GM19035 (cell line): ENCODE results near the gene S100A12.
"Not testable (repeated sequence)": the region's sequence is repeated elsewhere in the genome, so short reads cannot be mapped to it uniquely, and the experiment has no call there.

ENCODE experiments used
- ATAC-seq: cut with Tn5 transposase; IDR thresholded peaks from one replicate; pipeline ENCODE4 v1.9.1; 2021; ENCODE audit not compliant: unreplicated experiment

Gene S100A12

DNA sequence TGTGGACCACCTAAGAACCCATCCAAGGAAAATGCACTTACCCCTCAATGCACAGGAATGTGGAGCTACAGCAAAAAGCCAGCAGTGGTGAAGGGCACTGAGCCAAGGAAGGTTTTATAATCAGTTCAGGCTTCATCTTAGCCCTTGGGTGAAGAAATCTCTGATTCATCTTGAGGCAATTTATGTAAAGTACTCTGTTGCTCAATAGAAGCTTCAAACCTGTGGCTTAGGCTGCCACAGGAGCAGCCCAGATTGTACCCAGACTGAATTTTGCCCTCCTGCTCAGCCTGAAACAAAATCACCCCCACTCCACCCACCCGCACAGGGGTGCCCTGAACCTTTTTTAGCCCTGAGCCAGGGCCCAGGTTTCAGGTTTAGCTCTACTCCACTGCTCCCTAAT, at the start of gene S100A12:
TSS of gene S100A12 (minus strand) at position 111 of the 400 bp plus-strand sequence. CDS start 1,029 bp downstream, outside the sequence.
- no peak for ATAC-seq

DNA sequence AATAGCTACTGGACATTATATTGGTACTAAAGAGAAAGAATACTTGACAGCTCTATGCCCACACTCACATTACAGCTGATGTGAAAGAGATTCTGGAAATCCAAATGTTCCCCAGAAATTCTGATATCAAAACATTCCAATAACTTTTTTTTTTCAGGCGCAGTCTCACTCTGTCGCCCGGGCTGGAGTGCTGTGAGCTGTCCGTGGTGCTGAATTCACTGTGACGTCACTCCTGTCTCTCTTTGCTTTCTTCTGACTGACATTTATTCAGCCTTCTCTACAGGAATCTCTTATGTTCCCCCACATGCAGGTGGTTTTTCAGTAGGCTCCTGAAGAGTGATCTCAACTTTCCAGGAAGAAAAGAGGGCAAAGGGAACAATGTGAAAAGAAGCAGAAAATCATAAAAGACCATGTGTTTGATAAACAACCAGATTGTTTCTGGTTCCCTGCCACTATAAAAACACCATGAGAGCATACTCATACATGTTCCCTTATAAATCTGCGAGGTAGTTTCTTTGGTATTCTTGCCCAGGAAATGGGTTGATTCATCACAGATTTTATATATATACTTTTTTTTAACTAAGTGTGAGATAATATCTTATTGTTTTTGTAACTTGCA, 47.1 kb upstream of the S100A12 start:
- ATAC-seq, result no peak

DNA sequence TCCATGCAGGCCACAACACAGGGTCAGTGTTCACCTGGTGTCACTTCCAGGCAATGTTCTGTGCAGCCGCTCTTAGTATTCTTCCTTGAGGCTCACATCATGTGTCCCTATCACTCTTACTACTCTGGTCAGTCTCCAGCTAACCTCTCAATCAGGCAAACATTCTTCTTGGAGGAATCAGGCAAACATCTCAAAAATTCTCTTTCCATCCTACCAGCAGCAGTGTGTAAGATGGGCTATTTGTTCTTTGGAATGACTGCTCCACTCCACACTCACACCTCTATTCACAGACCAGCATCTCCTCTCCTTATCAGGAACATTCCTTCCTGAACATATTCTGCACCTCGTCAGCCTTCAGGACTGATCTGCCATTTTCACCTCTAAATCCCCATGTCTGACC, 44.9 kb upstream of the S100A12 start:
- no peak for ATAC-seq

DNA sequence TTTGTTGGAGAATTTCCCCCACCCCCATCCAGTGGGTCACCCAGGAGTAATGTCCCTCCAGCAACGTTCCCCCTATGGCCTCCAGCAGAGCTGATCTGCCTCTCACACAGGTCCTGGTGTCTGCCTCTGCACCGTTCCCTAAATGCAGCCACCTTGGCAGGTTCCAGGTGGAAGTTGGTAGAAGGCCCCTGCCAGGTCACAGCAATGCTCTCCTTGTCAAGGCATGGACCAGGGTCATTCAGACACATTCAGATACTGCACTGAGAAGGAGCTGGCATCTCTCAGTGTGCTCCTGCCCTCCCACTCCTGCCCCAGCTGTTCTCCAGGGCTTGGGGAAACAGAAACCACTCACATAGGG, 44.0 kb upstream of the S100A12 start:
- ATAC-seq, result not testable (repeated sequence)

DNA sequence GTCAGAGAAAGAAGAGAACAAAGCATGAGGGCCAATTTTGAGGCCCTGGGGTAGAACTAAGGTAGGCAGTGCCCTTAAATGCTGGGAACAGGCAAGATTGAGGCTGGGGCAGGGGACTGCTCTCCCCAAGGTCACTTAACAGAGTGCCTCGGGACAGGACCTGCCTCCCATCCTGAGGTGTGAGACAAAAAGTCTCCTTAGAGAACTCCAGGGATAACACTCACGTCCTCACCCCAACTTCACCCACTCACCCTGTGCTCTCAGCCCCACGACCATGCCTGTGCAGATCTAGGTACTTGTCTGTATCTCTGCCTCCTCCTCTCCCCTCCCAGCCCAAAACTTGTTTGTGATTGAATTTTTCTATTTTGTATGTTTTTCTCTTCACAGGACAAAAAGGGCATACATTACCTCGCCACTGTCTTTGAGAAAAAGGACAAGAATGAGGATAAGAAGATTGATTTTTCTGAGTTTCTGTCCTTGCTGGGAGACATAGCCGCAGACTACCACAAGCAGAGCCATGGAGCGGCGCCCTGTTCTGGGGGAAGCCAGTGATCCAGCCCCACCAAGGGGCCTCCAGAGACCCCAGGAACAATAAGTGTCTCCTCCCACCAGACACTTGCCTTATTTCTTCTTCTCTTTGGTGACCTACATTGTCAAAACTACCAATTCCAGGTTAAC, 43.5 kb upstream of the S100A12 start:
- not testable (repeated sequence) for ATAC-seq

DNA sequence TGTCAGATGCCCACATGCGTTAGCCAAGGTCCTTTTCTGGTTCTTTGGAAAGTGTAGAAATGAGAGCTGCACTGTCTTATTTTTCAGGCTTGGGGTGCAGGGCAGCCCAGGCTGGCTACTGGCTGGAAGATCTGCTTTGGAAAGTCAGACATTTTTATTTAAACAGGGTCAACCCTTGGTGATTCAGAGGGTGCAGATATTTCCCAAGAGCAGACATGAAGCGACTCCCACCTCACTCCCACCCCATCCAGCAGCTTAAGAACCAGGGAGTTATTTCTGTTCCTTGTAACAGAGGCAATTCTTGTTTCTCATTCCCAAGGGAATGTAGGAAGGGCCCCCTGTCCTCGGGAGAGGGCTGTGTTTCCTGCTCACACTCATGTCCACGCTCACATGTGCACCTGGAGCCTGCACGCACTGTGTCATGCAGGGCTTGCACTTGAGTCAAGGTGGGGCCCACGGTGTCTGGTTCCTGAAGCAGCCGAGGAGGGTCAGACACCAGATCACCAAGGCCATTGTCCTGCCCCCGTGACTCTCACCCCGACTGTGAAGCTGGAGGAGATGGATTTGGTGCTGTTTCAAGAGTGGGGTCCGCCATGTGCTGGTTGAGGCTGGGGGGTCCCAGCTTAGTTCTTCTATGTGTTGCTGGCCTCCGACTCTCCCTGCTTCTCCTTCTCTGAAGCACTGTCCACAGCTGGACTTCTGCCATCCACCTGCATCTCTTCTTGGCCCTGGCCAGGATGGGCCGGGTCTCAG, 41.9 kb upstream of the S100A12 start:
- ATAC-seq, result no peak

DNA sequence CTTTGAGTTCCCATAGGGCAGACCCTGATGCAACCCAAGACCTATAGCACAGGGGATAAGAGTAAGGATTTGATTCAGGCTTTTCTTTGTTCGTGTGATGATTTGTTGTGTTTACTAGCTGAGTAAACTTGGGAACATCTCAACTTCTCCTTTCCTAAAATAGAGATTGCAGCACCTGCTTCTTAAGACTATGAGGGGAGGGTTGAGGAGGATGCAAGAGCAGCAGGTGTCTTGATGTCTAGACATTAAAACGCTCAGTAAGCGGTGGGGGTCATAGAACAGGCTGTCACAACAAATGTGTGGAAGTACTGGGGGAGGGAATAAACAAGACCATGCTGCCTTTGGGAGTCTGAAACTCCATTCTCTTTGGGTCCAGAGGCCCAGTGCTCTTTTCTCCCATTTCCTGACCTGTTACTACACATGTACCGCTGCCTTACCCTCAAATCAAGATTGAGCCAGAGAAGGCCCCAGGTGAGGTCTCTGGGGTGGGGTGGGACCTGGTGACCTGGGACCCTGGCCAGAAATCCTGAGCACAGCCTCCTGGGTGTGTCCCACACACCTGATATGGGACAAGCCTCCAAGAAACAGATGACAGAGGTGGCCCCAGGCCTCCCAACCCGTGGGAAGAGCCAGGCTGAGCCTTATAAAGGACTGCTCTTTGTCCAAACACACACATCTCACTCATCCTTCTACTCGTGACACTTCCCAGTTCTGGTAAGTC, 40.6 kb upstream of the S100A12 start, which contains the start of gene S100A7A:
TSS of gene S100A7A (plus strand) at position 671 of the 721 bp plus-strand sequence. CDS start 1,563 bp downstream, outside the sequence.
- ATAC-seq, result no peak

DNA sequence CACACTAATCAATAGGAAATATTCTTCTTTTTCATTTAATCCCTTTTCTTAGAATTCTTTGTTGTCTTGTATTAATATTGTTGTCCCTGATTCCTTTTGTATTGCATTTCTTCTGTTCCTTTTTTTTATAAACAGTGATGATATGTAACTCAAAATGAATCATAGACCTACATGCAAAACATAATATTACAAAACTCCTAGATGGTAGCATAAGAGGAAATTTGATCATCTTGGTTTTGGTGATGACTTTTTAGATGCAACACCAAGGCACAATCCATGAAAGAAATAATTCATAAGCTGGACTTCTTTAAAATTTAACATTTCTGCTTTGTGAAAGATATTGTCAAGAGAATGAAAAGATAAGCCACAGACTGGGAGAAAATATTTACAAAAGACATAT, 38.5 kb upstream of the S100A12 start:
- not testable (repeated sequence) for ATAC-seq

DNA sequence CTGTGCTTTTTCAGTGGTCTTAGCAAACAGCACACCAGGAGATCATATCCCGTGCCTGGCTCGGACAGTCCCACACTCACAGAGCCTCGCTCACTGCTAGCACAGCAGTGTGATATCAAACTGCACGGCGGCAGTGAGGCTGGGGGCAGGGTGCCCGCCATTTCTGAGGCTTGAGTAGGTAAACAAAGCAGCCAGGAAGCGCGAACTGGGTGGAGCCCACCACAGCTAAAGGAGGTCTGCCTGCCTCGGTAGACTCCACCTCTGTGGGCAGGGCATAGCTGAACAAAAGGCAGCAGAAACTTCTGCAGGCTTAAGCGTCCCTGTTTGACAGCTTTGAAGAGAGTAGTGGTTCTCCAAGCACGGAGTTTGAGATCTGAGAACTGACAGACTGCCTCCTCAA, 31.9 kb upstream of the S100A12 start:
- not testable (repeated sequence) for ATAC-seq

DNA sequence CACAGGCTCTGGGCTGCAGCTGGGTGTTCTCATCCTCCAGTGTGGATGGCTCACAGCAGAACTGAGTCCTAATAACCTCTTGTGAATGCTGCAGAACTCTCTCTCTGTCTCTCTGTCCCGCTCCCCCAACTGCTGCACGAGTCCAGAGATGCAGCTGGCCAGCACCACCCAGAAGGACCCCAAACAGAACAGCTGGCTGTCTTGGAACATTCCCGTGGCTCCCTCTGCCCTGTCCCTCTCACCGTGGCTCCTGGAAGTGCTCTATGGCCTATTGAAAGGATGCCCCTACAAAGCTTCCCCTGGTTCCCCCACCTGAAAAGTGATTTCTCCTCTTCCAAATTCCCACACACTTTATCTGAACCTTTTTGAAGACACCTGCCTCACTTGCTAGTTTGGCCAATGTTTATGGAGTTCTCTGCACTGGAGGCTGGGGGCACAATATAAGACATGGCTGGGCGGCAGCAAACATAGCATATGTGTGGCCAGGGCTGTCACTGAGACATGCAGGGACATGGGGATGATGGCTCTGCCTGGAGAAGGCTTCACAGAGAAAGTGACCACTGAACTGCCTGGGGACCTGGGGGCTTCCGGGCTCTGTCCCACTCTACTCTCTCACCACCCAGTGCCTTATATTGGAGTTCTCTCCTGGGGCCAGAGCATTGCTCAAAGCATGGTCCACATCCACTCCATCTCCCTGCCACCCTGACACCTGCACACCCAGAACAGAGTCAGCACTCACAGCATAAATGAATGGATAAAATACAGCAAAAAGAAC, 30.6 kb upstream of the S100A12 start:
- ATAC-seq, result not testable (repeated sequence)

DNA sequence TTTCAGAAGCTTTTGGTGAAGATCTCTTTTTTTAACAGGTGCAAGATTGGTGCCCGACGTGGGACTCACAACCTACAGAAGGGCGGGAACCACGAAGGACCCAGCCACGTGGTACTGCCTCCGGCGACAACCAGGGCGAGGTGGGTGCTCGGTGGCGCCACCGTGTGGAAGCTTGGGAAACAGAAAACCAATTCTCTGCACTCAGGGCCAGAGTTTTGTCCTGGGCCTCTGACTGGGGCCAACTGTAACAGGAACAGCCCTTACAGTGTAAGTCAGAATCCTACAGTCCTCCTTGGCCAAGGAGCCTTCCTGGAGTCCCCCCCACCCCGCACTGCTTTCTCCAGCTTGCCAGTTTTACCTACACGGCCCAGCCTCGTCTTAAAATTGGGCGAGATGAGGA, 29.3 kb upstream of the S100A12 start:
- no peak for ATAC-seq

DNA sequence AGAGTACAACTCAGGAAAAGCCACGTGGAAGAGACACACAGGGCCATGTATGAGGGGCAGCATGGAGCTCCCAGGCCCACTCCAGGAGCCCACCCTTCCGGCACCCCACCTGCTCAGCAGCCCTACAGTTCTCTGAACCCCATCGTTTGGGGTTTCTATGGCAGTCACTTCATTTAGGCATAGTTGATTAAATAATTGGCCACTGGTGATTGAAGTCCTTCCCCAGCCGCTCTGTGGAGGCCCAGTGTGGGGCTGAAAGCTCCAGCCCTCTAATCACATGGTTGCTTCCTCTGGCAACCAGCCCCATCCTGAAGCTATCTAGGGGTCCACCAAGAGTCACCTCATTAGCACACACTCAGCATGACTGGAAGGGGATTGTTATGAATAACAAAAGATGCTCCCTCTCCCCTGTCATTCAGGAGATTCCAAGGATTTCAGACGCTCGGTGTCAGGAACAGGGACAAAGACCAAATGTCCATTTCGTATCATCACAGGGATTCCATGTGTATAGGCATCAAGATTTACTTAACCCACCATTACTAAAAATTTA, 28.7 kb upstream of the S100A12 start:
- no peak for ATAC-seq

DNA sequence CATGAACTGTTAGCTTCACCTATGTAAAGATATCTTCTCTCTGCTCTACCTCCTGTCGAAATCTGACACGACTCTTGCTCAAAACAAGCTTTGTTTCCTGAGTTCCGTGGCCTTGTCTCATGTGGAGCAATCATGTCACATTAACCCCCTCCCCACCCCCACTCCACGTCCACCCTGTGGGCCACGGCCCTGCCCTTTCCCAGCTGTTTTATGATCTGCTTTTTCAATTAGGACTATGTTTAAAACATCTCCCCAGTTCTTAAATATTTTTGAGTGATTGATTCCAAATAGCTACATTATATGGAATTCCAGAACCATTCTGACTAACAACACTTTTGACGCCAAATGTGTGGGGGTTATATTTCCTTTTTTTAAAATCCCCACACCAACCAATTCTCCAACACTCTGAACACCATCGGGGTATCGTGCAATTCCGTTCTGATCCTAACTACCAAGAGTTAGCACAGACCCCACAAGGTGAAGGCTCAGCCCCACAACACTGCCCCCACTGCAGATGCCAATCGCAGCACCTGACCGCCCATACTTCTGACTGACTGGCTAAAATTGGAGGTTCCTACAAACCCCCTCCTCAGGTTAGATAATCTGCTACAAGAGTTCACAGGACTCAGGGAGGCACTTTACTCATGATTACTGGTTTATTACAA, 28.1 kb upstream of the S100A12 start:
- no peak for ATAC-seq

DNA sequence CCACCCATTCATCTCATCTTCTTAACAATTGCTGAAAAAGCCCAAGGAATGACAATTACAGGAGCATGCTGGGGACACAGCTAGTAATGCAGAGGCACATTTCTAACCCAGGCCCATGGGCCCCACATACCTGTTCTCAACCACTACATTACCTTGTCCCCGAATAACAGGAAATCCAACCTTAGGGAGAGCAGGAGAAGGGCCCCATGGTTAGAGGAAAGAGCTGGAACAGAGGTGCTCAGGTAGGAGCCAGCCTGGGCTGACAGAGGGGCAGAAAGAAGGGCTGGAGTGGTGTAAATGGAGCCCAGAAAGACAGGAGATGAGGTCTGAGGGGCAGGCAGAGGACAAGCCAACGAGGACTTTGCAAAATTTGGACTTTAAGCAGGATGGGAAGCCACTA, 26.8 kb upstream of the S100A12 start:
- no peak for ATAC-seq

DNA sequence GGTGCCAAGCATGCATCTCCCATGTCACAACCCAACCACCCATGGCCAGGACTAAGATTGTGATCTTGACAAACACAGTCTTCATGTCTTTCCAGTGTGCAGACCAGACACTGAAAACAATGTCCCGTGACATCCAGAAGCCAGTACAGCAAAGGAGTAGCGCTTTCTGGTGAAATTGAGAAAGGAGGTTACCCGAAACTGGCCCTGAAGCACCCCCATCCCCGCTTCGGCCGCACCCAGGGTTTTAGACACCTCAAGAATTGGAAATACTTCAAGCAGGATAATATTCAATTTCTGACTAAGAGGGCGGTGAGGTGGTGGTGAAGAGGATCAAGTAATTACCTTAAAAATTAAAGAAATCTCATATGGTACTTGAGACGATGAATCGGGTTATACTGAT, 26.0 kb upstream of the S100A12 start:
- no peak for ATAC-seq

DNA sequence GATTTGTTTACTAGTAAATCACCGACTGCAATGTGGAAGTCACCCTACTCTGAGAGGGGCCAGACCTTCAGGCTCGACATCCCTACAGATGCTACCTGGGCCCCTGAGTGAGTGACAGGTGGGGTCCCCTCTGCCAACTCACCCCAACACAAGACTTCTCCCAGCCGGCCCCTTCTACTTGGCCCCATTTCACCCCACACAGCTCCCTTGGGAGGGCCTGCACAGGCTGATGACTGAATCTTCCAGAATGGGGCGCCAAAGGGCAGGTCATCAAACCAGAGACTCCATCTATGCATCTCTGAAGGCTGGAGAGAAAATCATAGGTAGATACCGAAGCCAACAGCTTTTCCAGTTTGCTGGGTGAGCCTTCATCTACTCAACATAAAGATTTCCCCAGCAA, 24.8 kb upstream of the S100A12 start:
- no peak for ATAC-seq

DNA sequence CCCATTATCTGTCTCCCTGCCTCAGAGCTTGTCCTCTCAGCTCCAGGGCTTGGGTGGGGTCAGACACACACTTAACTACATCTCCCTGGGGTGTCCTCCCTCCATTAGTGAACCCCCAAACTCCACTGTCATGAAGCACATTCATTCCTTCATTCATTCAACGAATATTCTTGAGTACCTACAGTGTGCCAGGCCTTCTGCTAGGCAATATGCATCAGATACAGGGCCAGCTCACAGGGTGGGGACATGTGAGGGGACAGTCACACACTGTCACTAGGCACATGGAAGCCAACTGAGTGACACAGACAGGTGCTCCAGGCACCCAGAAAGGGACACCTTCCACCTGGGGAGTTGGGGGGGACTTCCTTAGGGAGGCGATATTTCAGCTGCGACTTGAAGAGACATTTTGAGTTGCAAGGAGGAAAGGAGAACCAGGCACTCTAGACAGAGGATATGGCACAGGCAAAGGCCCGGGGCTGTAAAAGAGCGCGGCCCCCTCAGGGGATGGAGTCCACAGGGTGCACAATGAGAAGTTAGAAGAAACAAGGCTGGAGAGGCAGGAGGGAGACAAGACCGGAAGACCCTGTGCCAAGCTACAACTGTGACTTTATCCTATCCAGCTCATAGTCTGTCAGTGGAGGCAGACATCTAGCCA, 24.1 kb upstream of the S100A12 start:
- ATAC-seq, result no peak

DNA sequence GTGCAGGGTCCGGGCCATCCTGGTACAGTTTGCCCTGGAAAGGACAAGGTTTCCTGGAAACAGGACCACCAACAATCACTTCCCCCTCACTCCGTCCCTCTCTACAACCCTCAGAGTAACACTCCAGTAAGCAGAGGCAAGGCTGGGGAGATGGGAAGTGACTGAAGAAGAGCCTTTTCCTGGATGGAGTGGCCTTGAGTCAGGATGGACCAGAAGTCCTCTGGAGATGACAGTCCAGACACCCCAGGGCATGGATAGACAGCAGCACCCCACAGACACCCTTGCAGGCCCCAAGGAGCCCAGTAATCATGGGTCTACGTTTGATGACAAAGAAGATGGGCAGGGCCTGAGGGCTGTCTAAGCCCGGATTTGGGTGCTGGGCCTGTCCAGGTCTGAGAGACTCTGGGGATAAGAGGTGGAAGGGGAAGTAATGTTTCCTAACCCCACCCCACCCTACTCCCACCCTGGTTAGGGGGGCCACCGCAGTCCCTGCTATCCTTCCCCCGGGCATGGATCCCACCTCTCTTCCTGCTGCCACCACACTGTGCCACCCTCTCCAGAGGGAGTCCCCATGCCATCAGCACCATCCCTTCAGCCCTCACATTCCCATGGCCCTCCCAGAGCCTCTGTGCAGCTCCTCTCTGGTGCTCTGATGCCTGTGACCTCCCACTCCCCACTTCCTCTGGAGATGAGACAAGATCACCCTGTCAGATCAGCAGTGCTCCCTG, 22.7 kb upstream of the S100A12 start:
- no peak for ATAC-seq
